ENCODE data around the gene KNL1. TPM values are rescaled to one million over a fixed set of nuclear protein-coding genes. Genes with fewer than 3 reads are reported as not detected.

Gene KNL1
- total and polyA plus RNA-seq, 10 of the 15 experiments (the other 5 are each of a cell fraction or from before 2014, with no cell fraction given): 10.9 to 55.5 (median 28.4) TPM

GRCh38 chr15:40688932-40689799, 95.1 kb downstream of the KNL1 start (continued):
- TF ChIP-seq EP300 (IDR thresholded peaks at IDR 0.05; ENCODE audit: borderline replicate concordance in 1 of 2, control insufficient read depth in 1 of 2, low read depth in 2 of 2, low read length in 2 of 2) (no peak), CREM (IDR thresholded peaks at IDR 0.05; ENCODE audit: low read depth) (no peak), TAF1 (IDR thresholded peaks at IDR 0.05; ENCODE audit: borderline replicate concordance, low read depth, low read length) (no peak), POLR2AphosphoS5 (IDR thresholded peaks at IDR 0.05; ENCODE audit: low read length) (no peak), ZSCAN29 (IDR thresholded peaks at IDR 0.05) (no peak)

GRCh38 chr15:40691737-40692136, 97.7 kb downstream of the KNL1 start:
- Histone ChIP-seq H2AFZ (ENCODE audit: control insufficient read depth, low read depth, low read length) (no peak overlapping the region), H4K20me1 (ENCODE audit: control insufficient read depth, insufficient read depth) (no peaks in the 10 kb centered on the region), H3K27me3 (replicated peaks in 1 of 2; ENCODE audit: control insufficient read depth in 2 of 2, insufficient read depth in 2 of 2, low read length in 1 of 2) (no peaks in the 10 kb centered on the region), H3K27ac (ENCODE audit: control insufficient read depth, insufficient read depth) (no peak overlapping the region), H3K79me2 (ENCODE audit: control insufficient read depth, insufficient read depth, low read length) (peaks cover 18% of the 10 kb centered on the region), H3K9ac (ENCODE audit: control insufficient read depth, insufficient read depth, low read length) (no peak overlapping the region), H3K4me3 (no peak overlapping the region), H3K36me3 (ENCODE audit: control insufficient read depth in 2 of 2, insufficient read depth in 2 of 2, low read length in 1 of 2) (0 out of 4 replicates have a peak, but pooled peaks cover 0 to 3% of the 10 kb centered on the region in 2 experiments), H3K9me3 (replicated peaks; ENCODE audit: control insufficient read depth, insufficient read depth, low read length) (no peaks in the 10 kb centered on the region), H3K4me2 (ENCODE audit: control insufficient read depth, insufficient read depth) (no peak overlapping the region), H3K4me1 (ENCODE audit: control insufficient read depth, insufficient read depth, low read length) (no peaks in the 10 kb centered on the region; the same call in none of the 2 replicates)
- no peak for DNase-seq (ENCODE audit: low read depth, low spot score)
- no peak for FAIRE-seq
- TF ChIP-seq PML (IDR thresholded peaks at IDR 0.05; ENCODE audit: low read length) (no peak), USF1 (IDR thresholded peaks at IDR 0.05; ENCODE audit: borderline replicate concordance, extremely low read length, insufficient read depth, low read depth, low read length) (no peak), ZNF622 (IDR thresholded peaks at IDR 0.05) (no peak), BRCA1 (IDR thresholded peaks at IDR 0.05; ENCODE audit: low read depth, low read length) (no peak), HDAC2 (IDR thresholded peaks at IDR 0.05) (no peak), RB1 (IDR thresholded peaks at IDR 0.05; ENCODE audit: borderline replicate concordance) (no peak), STAT1 (conservative IDR thresholded peaks at IDR 0.05) (no peak)
- BruUV-seq (replicated peaks): no TSS peak
- whole genome bisulfite sequencing (ENCODE audit: insufficient coverage, insufficient replicate concordance, low lambda C conversion rate, missing lambda C conversion rate): 100% methylated on average over 4 of the region's 4 CpGs
- intact Hi-C loops (cut with micrococcal nuclease; ENCODE audit: unreplicated experiment) (no loop called here), in situ Hi-C loops (cut with MboI) (no loop called here)
- RAD21 ChIA-PET (ENCODE audit: unreplicated experiment): no interaction called here
- SMC1A ChIA-PET (ENCODE audit: uncharacterized antibody, unreplicated experiment): no interaction called here
- CTCF ChIA-PET: interaction anchor here (0.6 to 1.5 kb wide), 2 partner anchors 11 to 49 kb away, joined by 3 to 4 read pairs; no protein-coding TSS in a partner anchor
- ATAC-seq: no peak
- POLR2A ChIA-PET: interaction anchor here (0.6 kb wide), 1 partner anchor 21 kb away, joined by 3 read pairs; no protein-coding TSS in a partner anchor

Data from GM12878 (cell line).